Peyer's patch (tissue), 4 donors: Measurements from ENCODE around the gene EHD4.

Source experiments
- POLR2A ChIP-seq, 2 donors: fragments of 450-650 bp; IDR thresholded peaks; one replicate each; pipeline ENCODE4 v1.5.1; 2017; ENCODE audit warnings: antibody characterized with exemption in 2 of 2, mild to moderate bottlenecking in 2 of 2, moderate library complexity in 2 of 2
- TF ChIP-seq, protein P1 (sequence below), 6 experiments: fragments of 450-650 bp in 4 of 6; fragments of 200-600 bp in 2 of 6; sonication (generic) in 1 of 6; IDR thresholded peaks; one replicate each; pipeline ENCODE4 v1.5.1; 2017 to 2019; ENCODE audit warnings: antibody characterized with exemption in 6 of 6, mild to moderate bottlenecking in 3 of 6, moderate library complexity in 1 of 6

DNA sequence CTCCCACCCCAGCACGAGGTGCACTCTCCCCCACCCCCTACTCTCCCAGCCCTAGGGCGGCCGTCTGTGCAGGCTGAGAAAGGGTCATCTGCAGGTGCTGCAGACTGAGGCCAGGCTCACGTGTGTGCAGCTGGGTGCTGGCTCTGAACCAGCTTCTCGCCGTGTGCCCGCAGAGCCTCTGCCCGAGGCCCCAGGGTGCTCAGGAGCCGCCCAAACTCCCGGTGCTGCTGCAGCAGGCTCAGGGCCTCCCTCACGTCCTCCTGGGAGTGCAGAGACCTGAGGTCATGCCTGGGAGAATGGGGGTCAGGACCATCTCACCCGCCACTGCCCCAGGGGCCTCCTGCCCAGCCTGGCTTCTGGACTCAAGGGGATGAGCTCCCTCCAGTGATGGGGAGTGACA is 95.7 kb downstream of the EHD4 start:
- TF ChIP-seq, protein P1, sequence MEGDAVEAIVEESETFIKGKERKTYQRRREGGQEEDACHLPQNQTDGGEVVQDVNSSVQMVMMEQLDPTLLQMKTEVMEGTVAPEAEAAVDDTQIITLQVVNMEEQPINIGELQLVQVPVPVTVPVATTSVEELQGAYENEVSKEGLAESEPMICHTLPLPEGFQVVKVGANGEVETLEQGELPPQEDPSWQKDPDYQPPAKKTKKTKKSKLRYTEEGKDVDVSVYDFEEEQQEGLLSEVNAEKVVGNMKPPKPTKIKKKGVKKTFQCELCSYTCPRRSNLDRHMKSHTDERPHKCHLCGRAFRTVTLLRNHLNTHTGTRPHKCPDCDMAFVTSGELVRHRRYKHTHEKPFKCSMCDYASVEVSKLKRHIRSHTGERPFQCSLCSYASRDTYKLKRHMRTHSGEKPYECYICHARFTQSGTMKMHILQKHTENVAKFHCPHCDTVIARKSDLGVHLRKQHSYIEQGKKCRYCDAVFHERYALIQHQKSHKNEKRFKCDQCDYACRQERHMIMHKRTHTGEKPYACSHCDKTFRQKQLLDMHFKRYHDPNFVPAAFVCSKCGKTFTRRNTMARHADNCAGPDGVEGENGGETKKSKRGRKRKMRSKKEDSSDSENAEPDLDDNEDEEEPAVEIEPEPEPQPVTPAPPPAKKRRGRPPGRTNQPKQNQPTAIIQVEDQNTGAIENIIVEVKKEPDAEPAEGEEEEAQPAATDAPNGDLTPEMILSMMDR (IDR thresholded peaks at IDR 0.05), result no peak
- TF ChIP-seq POLR2A (IDR thresholded peaks at IDR 0.05), result no peak
